Measurements from ENCODE around the gene SLC4A1. TPM values are rescaled to one million over a fixed set of nuclear protein-coding genes. Genes with fewer than 3 reads are reported as not detected.

SLC4A1 gene
- total RNA-seq, 4 donors from 2014 or later: 0.16 to 1.2 (median 0.56) TPM

DNA sequence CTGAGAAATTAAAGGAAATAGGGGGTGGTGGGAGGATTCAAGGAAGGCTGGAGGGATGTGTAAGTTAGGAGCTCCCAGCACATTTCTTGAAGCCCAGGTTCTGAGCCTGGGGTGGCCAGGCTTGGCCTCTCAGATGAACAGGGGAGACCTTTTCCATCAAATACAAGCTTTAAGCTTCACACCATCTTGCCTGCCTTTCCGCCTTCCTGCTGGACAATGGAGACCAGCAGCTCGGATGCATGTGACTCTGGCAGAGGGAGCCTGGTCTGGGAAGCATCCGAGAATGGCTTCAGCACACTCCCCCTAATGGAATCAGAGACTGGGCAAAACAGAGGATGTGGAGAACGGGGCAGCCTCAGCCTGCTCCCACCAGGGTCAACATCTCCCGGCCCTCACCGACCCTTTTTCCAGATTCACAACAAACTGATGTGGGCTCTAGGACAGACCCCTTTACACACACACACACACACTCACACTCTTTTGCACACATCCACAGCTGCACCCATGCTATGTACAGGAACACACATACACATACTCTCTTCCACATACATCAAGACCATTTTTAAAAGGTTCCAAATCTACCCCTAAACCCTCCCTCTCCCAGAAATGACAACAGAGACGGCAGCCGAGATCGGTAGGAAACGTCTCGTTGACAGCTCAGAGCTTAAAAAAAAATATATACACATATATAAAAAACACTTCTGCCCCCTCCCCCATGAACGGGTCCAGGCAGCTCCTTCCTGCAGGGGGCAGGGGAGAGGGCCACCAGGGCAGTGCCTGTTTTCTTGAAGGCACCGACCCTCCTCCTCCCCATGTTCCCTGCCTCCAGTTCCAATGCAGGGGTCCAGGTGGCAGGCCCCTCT, 61.7 kb downstream of the SLC4A1 start:
- DNase-seq (ENCODE audit: low spot score) (no peak), ATAC-seq (ENCODE audit: low FRiP score) (no peak)
- TF ChIP-seq, protein P1, sequence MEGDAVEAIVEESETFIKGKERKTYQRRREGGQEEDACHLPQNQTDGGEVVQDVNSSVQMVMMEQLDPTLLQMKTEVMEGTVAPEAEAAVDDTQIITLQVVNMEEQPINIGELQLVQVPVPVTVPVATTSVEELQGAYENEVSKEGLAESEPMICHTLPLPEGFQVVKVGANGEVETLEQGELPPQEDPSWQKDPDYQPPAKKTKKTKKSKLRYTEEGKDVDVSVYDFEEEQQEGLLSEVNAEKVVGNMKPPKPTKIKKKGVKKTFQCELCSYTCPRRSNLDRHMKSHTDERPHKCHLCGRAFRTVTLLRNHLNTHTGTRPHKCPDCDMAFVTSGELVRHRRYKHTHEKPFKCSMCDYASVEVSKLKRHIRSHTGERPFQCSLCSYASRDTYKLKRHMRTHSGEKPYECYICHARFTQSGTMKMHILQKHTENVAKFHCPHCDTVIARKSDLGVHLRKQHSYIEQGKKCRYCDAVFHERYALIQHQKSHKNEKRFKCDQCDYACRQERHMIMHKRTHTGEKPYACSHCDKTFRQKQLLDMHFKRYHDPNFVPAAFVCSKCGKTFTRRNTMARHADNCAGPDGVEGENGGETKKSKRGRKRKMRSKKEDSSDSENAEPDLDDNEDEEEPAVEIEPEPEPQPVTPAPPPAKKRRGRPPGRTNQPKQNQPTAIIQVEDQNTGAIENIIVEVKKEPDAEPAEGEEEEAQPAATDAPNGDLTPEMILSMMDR (IDR thresholded peaks at IDR 0.05): no peak

DNA sequence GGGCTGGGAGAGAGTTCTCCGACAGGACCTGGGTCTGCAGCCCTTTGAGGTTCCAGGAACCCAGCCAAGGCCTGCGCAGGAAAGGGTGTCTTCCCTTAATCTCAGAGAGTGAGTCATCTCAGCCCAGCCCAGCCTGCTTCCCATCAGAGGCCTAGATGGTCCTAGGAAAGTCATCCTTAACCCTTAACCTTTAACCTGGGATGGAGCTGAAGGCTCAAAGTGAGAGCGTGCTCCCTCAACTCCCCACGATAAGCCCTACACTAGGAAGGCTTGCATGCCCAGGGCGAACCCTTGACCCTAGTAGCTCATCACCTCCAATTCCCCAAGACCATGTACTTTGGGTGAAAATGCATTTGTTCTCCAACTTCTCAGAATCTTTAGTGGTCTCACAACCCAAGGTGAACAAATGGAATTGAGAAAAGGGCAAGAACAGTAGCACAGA, 63.5 kb downstream of the SLC4A1 start:
- ATAC-seq (ENCODE audit: low FRiP score) (peak; percentile 5), DNase-seq (ENCODE audit: low spot score) (no peak)
- TF ChIP-seq, protein P1 (IDR thresholded peaks at IDR 0.05): no peak

DNA sequence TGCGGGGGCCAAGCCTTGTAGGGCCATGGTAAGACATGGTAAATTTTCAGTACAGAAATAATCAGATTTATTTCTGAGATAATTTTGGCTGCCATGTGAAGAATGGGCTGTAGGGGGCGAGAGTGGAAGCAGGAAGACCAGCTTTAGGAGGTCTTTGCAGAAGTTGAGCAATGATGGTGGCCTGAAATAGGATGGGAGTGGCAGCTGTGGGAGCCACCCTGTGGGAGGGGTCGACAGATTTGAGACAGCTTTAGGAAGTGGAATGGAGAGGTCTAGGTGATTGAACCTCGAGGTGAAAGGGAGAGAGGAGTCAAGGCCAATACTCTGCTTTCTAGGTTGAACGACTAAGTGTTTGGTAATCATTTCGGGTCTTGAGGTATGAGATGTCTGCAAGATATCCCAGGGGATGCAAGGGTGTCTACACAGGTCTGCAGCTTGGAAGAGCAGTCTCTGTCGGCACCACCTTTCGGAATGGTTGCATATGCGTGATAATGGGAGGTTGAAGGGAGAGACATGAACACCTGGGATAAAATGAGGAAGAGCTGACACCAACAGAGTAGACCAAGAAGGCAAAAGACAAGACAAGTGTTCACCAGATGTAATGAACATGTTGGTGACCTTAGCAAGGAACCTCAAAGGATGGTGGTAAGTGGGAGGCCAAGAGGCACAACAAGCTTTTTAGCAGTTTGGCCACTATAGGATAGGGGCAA, 64.0 kb downstream of the SLC4A1 start:
- ATAC-seq (ENCODE audit: low FRiP score) (no peak), DNase-seq (ENCODE audit: low spot score) (no peak)
- TF ChIP-seq, protein P1 (IDR thresholded peaks at IDR 0.05): peak in 1 of 3 donors; percentile 41

DNA sequence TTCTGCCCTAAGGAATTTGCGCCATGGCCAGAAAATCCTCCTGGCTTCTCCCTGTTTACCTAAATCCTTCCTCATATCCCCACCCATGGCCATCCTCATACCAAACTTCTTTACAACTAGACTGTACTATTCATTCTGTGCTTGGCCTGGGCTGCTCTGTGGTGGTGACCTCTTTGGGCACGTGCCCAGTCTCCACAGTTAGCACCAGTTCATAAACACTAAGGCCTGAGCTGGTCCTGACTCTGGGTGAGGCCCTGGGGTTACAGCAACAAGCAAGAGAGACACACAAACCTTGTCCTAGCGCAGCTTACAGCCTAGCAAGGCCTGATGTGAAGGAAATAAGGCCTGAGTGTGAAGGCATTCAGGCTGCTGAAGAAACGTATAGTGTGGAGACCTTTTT, 65.2 kb downstream of the SLC4A1 start:
- DNase-seq (ENCODE audit: low spot score): no peak
- ATAC-seq (ENCODE audit: low FRiP score): no peak

DNA sequence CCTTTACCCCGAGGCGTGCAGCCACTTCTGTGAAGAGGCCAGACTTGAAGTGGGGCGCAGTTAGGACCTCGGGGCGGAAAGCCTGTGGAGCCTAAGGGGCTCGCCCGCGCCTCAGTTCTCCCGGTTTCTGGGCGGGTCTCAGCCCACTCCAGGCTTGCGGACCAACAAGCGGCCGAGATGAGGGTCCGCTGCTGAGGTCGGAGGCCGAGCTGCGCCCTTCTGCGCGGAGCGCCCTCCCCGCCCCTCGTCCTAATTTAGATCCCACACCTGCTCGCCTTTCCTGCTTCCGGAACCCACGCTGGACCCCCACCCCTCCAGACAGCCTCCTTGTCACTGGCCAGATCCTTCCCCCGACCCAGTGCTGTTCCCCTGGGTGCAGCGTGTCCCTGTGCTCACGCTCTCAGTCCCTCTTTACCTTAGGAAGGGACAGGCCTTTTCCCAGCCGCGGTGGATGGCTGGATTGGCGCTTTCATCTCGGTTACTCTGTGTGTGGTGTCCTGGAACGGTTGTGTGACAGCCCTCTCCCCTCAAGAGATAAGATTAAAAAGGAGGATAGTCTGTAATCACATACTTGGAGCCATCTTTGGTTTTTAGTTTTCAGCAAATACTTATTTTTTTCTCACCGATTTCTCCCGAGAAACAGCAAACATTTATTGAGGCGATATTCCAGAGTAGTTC, 67.3 kb downstream of the SLC4A1 start:
- DNase-seq (ENCODE audit: low spot score): no peak
- TF ChIP-seq, protein P1 (IDR thresholded peaks at IDR 0.05): no peak
- no peak for ATAC-seq (ENCODE audit: low FRiP score)

More for the DNA sequence above, 65.2 kb downstream of the SLC4A1 start:
- TF ChIP-seq, protein P1 (IDR thresholded peaks at IDR 0.05): no peak

DNA sequence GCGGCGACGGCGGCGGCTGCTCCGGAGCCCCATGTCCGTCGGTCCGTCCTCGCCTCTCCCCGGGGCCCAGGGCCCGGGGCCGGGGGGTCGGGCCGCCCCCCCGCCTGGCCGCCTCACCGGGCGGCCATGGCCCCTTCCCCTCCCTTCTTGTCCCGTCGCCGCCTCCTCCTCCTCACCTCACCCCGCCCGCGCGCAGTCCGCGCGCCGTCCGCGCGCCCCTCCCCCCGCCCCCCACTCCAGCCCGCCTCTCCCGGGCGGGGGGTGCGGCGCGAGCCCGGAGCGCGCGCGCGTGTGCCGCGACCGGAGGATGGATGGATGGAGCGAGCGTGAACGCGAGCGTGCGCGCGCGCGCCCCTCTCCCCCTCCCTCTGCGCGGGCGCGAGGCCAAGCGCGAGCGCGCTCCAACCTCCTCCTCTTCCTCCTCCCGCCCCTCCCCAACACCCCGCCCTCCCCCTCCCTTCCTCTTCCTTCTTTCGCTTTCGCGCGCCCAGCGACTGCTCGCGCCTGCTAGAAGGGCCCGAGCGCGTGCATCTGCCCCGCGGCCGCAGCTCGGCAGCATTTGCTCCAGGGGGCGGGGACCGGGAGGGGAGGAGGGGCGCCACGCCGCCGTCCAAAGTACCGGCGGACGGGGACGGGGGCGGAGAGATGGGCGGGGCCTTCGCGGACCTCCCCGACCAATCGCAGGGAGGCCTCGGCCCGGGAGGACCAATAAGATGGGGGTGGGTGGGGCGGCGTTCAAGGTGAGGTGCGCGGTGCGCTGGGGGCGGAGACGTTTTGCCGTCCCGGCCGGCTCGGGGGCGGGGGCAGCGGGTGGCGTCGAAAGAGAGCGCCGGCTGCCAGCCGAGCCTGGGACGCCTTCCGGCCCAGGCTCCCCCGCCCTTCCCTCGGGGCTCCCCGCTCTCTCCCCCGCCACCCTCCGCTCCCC, 68.1 kb downstream of the SLC4A1 start, which contains the start of gene ATXN7L3:
TSS of gene ATXN7L3 (minus strand) at position 332 of the 925 bp plus-strand sequence. CDS start 1,814 bp downstream, outside the sequence.
- DNase-seq (ENCODE audit: low spot score) (peak; percentile 93), ATAC-seq (ENCODE audit: low FRiP score) (peak; percentile 91)
- TF ChIP-seq, protein P1 (IDR thresholded peaks at IDR 0.05): no peak
